DMS153 treated with DMSO at 0.1 percent for 48 hours (cell line): Measurements from ENCODE around the gene ZNF646.

Source experiments
- DNase-seq: peaks from one replicate; lab custom pipeline; 2025; ENCODE audit not compliant: unreplicated experiment; lab: John Stamatoyannopoulos, UW

Gene ZNF646

GRCh38 chr16:31130899-31131298 lies 56.7 kb downstream of the ZNF646 start:
- DNase-seq: peak; percentile 12

- DNase-seq: no peak
These were observed 57.2 kb downstream of the ZNF646 start for GRCh38 chr16:31131416-31131815.

GRCh38 chr16:31131841-31132271 lies 57.6 kb downstream of the ZNF646 start:
- no peak for DNase-seq

GRCh38 chr16:31132303-31132979 lies 58.2 kb downstream of the ZNF646 start:
- no peak for DNase-seq

GRCh38 chr16:31133046-31133501 lies 58.9 kb downstream of the ZNF646 start:
- no peak for DNase-seq
